Measurements from ENCODE around the gene OSBPL5.

DNA sequence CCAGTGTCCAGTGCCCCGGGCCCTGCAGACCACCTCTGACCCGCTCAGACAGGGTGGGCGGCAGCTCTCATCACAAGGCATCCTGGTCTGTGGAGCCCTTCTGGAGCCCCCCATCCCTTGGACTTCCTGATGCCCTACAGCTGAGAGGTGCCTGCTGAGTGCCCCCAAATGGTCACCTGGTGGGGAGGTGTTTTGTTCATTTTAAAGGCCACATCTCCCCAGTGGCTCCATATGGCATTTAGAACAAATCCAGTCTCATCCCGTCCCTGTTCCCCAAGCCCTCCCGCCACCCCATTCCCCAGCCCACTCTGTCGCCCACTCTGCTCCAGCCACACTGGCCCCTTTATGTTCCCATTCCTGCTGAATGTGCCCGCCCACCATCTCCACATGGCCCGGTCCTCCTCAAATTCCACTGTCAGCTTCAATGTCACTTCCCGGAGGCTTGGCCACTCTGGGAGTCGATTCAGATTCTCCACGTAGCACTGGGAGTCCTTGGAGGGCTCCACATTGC is 32.8 kb downstream of the OSBPL5 start:
- TF ChIP-seq CTCF (IDR thresholded peaks at IDR 0.05) = no peak
- no peak for TF ChIP-seq ZFX (IDR thresholded peaks at IDR 0.05; ENCODE audit: borderline replicate concordance)
